ENCODE data around the gene RIOK1. TPM values are rescaled to one million over a fixed set of nuclear protein-coding genes. Genes with fewer than 3 reads are reported as not detected.
"Not testable (repeated sequence)": the region's sequence is repeated elsewhere in the genome, so short reads cannot be mapped to it uniquely, and the experiment has no call there.

The RIOK1 gene
- total RNA-seq (2014; rRNA removed; shearing (Covaris generic)): 10.5 and 16.3 TPM in 2 replicates

GRCh38 chr6:7389451-7390225 is at the start of gene RIOK1, which contains the start of gene CAGE1:
Gene RIOK1 (plus strand): TSS chr6:7389808. CDS start chr6:7390003, 195 bp downstream.
Gene CAGE1 (minus strand): TSS chr6:7389742. CDS start chr6:7387173, 2,569 bp downstream.
- in situ Hi-C loops (cut with HindIII; ENCODE audit: low sequenced_read_pairs): loop anchor here (5.0 kb wide), 1 partner anchor 57 kb away; no protein-coding TSS in a partner anchor
- DNase-seq (ENCODE audit: low spot score): peak; percentile 95

- in situ Hi-C loops (cut with HindIII; ENCODE audit: low sequenced_read_pairs): no loop called here
- DNase-seq (ENCODE audit: low spot score): no peak
Measured at GRCh38 chr6:7341271-7341670, 48.3 kb upstream of the RIOK1 start.

GRCh38 chr6:7341989-7342742 is 47.4 kb upstream of the RIOK1 start:
- no peak for DNase-seq (ENCODE audit: low spot score)
- in situ Hi-C loops (cut with HindIII; ENCODE audit: low sequenced_read_pairs): no loop called here

GRCh38 chr6:7343546-7344475 is 45.8 kb upstream of the RIOK1 start:
- no peak for DNase-seq (ENCODE audit: low spot score)
- in situ Hi-C loops (cut with HindIII; ENCODE audit: low sequenced_read_pairs): no loop called here

GRCh38 chr6:7344773-7345450 is 44.7 kb upstream of the RIOK1 start:
- DNase-seq (ENCODE audit: low spot score); in situ Hi-C loops (cut with HindIII; ENCODE audit: low sequenced_read_pairs): not testable (repeated sequence)

GRCh38 chr6:7347551-7347997 is 42.0 kb upstream of the RIOK1 start:
- in situ Hi-C loops (cut with HindIII; ENCODE audit: low sequenced_read_pairs); DNase-seq (ENCODE audit: low spot score): not testable (repeated sequence)

- in situ Hi-C loops (cut with HindIII; ENCODE audit: low sequenced_read_pairs); DNase-seq (ENCODE audit: low spot score): not testable (repeated sequence)
Measured at GRCh38 chr6:7350591-7350990, 39.0 kb upstream of the RIOK1 start.

GRCh38 chr6:7351916-7352315 is 37.7 kb upstream of the RIOK1 start:
- in situ Hi-C loops (cut with HindIII; ENCODE audit: low sequenced_read_pairs); DNase-seq (ENCODE audit: low spot score): not testable (repeated sequence)

- in situ Hi-C loops (cut with HindIII; ENCODE audit: low sequenced_read_pairs): no loop called here
Measured at GRCh38 chr6:7367408-7367807, 22.2 kb upstream of the RIOK1 start.

GRCh38 chr6:7373739-7374138 is 15.9 kb upstream of the RIOK1 start:
- no peak for DNase-seq (ENCODE audit: low spot score)
- in situ Hi-C loops (cut with HindIII; ENCODE audit: low sequenced_read_pairs): no loop called here

More at GRCh38 chr6:7367408-7367807, 22.2 kb upstream of the RIOK1 start:
- DNase-seq (ENCODE audit: low spot score): no peak

GRCh38 chr6:7377961-7378360 is 11.6 kb upstream of the RIOK1 start:
- in situ Hi-C loops (cut with HindIII; ENCODE audit: low sequenced_read_pairs): no loop called here
- no peak for DNase-seq (ENCODE audit: low spot score)

- DNase-seq (ENCODE audit: low spot score): no peak
- in situ Hi-C loops (cut with HindIII; ENCODE audit: low sequenced_read_pairs): no loop called here
Measured at GRCh38 chr6:7378740-7379139, 10.9 kb upstream of the RIOK1 start.

GRCh38 chr6:7381092-7381491 is 8.5 kb upstream of the RIOK1 start:
- in situ Hi-C loops (cut with HindIII; ENCODE audit: low sequenced_read_pairs): no loop called here
- no peak for DNase-seq (ENCODE audit: low spot score)

GRCh38 chr6:7389162-7389450 is 502 bp upstream of the RIOK1 start:
- in situ Hi-C loops (cut with HindIII; ENCODE audit: low sequenced_read_pairs): loop anchor here (5.0 kb wide), 1 partner anchor 57 kb away; no protein-coding TSS in a partner anchor
- no peak for DNase-seq (ENCODE audit: low spot score)

GRCh38 chr6:7390226-7390878 is 744 bp downstream of the RIOK1 start:
- in situ Hi-C loops (cut with HindIII; ENCODE audit: low sequenced_read_pairs): no loop called here

GRCh38 chr6:7391151-7391550 is 1.5 kb downstream of the RIOK1 start:
- in situ Hi-C loops (cut with HindIII; ENCODE audit: low sequenced_read_pairs): no loop called here
- no peak for DNase-seq (ENCODE audit: low spot score)

More at GRCh38 chr6:7390226-7390878, 744 bp downstream of the RIOK1 start:
- DNase-seq (ENCODE audit: low spot score): no peak

- in situ Hi-C loops (cut with HindIII; ENCODE audit: low sequenced_read_pairs): no loop called here
- DNase-seq (ENCODE audit: low spot score): no peak
Measured at GRCh38 chr6:7392402-7392801, 2.8 kb downstream of the RIOK1 start.

- no peak for DNase-seq (ENCODE audit: low spot score)
- in situ Hi-C loops (cut with HindIII; ENCODE audit: low sequenced_read_pairs): no loop called here
Measured at GRCh38 chr6:7401075-7401474, 11.5 kb downstream of the RIOK1 start.

Data from G401 (cell line).